Endothelial cell of umbilical vein (primary cell): Measurements from ENCODE around the gene RMRP. TPM values are rescaled to one million over a fixed set of nuclear protein-coding genes. Genes with fewer than 3 reads are reported as not detected.

ENCODE experiments used
- BruUV-seq: library from RNA; stranded (reverse); fragments of 400-500 nt; replicated peaks from 2 replicates; lab custom pipeline; 2021; lab: Mats Ljungman, UMichigan
- CTCF ChIA-PET: fragments of 300-600, 350-600 bp; sonication (Branson Sonifier 250); formaldehyde crosslinking; loops from one replicate; lab custom pipeline; 2021; ENCODE audit warnings: antibody characterized with exemption, inconsistent platforms; lab: Charles Lee
- POLR2A ChIA-PET: fragments of 300-600, 350-600 bp; sonication (Branson Sonifier 250); formaldehyde crosslinking; loops from one replicate; lab custom pipeline; 2021; ENCODE audit warnings: antibody characterized with exemption, inconsistent platforms; lab: Charles Lee
- DNase-seq: peaks from one replicate; pipeline ENCODE4 v3.0.0-alpha.2; 2011; ENCODE audit warnings: low read depth, low spot score
- FAIRE-seq: peaks from 2 replicates; lab custom pipeline; 2011; peaks lifted over from hg19 to GRCh38; lab: Jason Lieb, UNC
- H2AFZ ChIP-seq: 2 replicates; pipeline ENCODE4 v1.6.0; 2012; ENCODE audit warnings: low read depth, low read length, control low read depth, inconsistent platforms
- H3K27ac ChIP-seq: 2 replicates; pipeline ENCODE4 v1.5.1; 2011; ENCODE audit warnings: low read depth, mild to moderate bottlenecking, control low read depth, low read length, moderate library complexity; ENCODE audit not compliant: insufficient read depth
- H3K27me3 ChIP-seq, 2 experiments: 2 replicates each; pipeline versions ENCODE4 v1.6.0 to v1.6.1; 2011; ENCODE audit warnings: low read length in 2 of 2, mixed read lengths in 1 of 2; ENCODE audit not compliant: control insufficient read depth in 2 of 2, insufficient read depth in 2 of 2
- H3K36me3 ChIP-seq, 2 experiments: 2 replicates in 1 of 2; 3 replicates in 1 of 2; pipeline ENCODE4 v1.5.1; 2011; ENCODE audit warnings: low read length in 2 of 2, mild to moderate bottlenecking in 1 of 2, moderate library complexity in 1 of 2; ENCODE audit not compliant: control insufficient read depth in 2 of 2, insufficient read depth in 2 of 2; ENCODE audit errors: extremely low read depth in 1 of 2
- H3K4me1 ChIP-seq: 3 replicates; pipeline ENCODE4 v1.5.1; 2011; ENCODE audit warnings: mild to moderate bottlenecking, low read length; ENCODE audit not compliant: control insufficient read depth, insufficient read depth; ENCODE audit errors: extremely low read depth
- H3K4me2 ChIP-seq: 2 replicates; pipeline ENCODE4 v1.6.1; 2011; ENCODE audit warnings: low read length, control low read depth, mixed read lengths; ENCODE audit not compliant: insufficient read depth
- H3K4me3 ChIP-seq, 3 experiments: fragments of 200-600 bp in 1 of 3; sonication (generic), shearing (Covaris generic) in 1 of 3; replicated peaks in 1 of 3; 2 replicates each; pipeline ENCODE4 v1.5.1; 2011 to 2016; ENCODE audit warnings: control low read depth in 3 of 3, low read length in 3 of 3, mild to moderate bottlenecking in 2 of 3, inconsistent platforms in 1 of 3, low read depth in 1 of 3, moderate library complexity in 1 of 3; ENCODE audit not compliant: insufficient read depth in 1 of 3
- H3K79me2 ChIP-seq: 2 replicates; pipeline ENCODE4 v1.6.0; 2012; ENCODE audit warnings: low read length, inconsistent platforms; ENCODE audit not compliant: control insufficient read depth, insufficient read depth
- H3K9ac ChIP-seq: replicated peaks from 2 replicates; pipeline ENCODE3; 2011; ENCODE audit warnings: low read length, control low read depth; ENCODE audit not compliant: insufficient read depth; ENCODE audit errors: extremely low read depth
- H3K9me1 ChIP-seq: replicated peaks from 3 replicates; pipeline ENCODE4 v1.6.0; 2011; ENCODE audit warnings: mild to moderate bottlenecking, low read length; ENCODE audit not compliant: control insufficient read depth, insufficient read depth; ENCODE audit errors: extremely low read depth
- H3K9me3 ChIP-seq: replicated peaks from 2 replicates; pipeline ENCODE4 v1.5.1; 2012; ENCODE audit warnings: low read length, inconsistent platforms; ENCODE audit not compliant: control insufficient read depth, insufficient read depth
- H4K20me1 ChIP-seq: replicated peaks from 2 replicates; pipeline ENCODE3; 2011; ENCODE audit warnings: mild to moderate bottlenecking, low read length; ENCODE audit not compliant: control insufficient read depth, insufficient read depth; ENCODE audit errors: extremely low read depth
- CTCF ChIP-seq, 2 donors: IDR thresholded peaks; 1 replicate in 1 of 2; 2 replicates in 1 of 2; pipeline ENCODE4 v1.5.1; 2011; ENCODE audit warnings: low read length in 2 of 2, mild to moderate bottlenecking in 2 of 2, moderate library complexity in 2 of 2, control low read depth in 1 of 2, inconsistent platforms in 1 of 2, low read depth in 1 of 2; ENCODE audit not compliant: insufficient read depth in 1 of 2; ENCODE audit errors: extremely low read depth in 1 of 2
- EZH2 ChIP-seq: IDR thresholded peaks from 2 replicates; pipeline ENCODE4 v1.6.1; 2012; ENCODE audit warnings: borderline replicate concordance, low read depth, mild to moderate bottlenecking, moderate library complexity, low read length, inconsistent platforms; ENCODE audit not compliant: severe bottlenecking
- FOS ChIP-seq: IDR thresholded peaks from 2 replicates; pipeline ENCODE4 v1.6.1; 2011; ENCODE audit warnings: mild to moderate bottlenecking, low read length, moderate library complexity, borderline replicate concordance; ENCODE audit not compliant: insufficient read depth
- GATA2 ChIP-seq: IDR thresholded peaks from 2 replicates; pipeline ENCODE4 v1.7.0; 2011; ENCODE audit warnings: low read depth, mild to moderate bottlenecking, moderate library complexity, mixed read lengths, low read length; ENCODE audit not compliant: insufficient read length, insufficient read depth
- JUN ChIP-seq: IDR thresholded peaks from 2 replicates; pipeline ENCODE4 v1.6.1; 2011; ENCODE audit warnings: borderline replicate concordance, low read depth; ENCODE audit not compliant: insufficient read length, insufficient read depth
- MAX ChIP-seq: IDR thresholded peaks from 2 replicates; pipeline ENCODE4 v1.6.1; 2011; ENCODE audit not compliant: insufficient read depth, insufficient read length
- MYC ChIP-seq: IDR thresholded peaks from one replicate; pipeline ENCODE4 v1.6.1; 2011; ENCODE audit warnings: mild to moderate bottlenecking, low read depth, low read length
- POLR2A ChIP-seq: IDR thresholded peaks from 2 replicates; pipeline ENCODE4 v1.6.1; 2012; ENCODE audit warnings: low read depth, mild to moderate bottlenecking, control low read depth, low read length
- dilution Hi-C: fragments of 300-500 bp; cut with MboI; formaldehyde crosslinking; loops from one replicate; pipeline ENCODE4 v1.15.0; 2019; ENCODE audit warnings: low sequenced_read_pairs; ENCODE audit not compliant: extremely low pct_ligation_motif_present
- intact Hi-C: fragments of 100-400 bp; cut with micrococcal nuclease; formaldehyde crosslinking; loops from one replicate; pipeline ENCODE4 v1.10.0; 2022
- polyA plus RNA-seq, 4 experiments: library from polyadenylated mRNA; depleted of rRNA in 3 of 4; stranded (reverse) in 3 of 4; unstranded in 1 of 4; fragments of >200 nt; gene quantifications; 2 replicates each; pipeline versions ENCODE4 v1.2.1 to v1.2.3, GENCODE V29; 2011 to 2012; ENCODE audit warnings: missing spikeins in 1 of 4
- total RNA-seq: library from RNA; stranded (reverse); gene quantifications from 2 replicates; pipeline ENCODE4 v1.2.3, GENCODE V29; 2021

Gene RMRP
- total and polyA plus RNA-seq, 2 donors (not counting 3 experiments of a cell fraction or from before 2014, with no cell fraction given) = 19,118 TPM; not detected in 1

GRCh38 chr9:35686222-35687203 lies 28.7 kb upstream of the RMRP start:
- no peak overlapping the region for H3K4me2 ChIP-seq
- H3K79me2 ChIP-seq = peaks cover 36% of the 10 kb centered on the region
- H3K4me1 ChIP-seq = peaks cover 28% of the 10 kb centered on the region
- intact Hi-C loops (no loop called here), dilution Hi-C loops (no loop called here)
- H3K9me1 ChIP-seq = no peaks in the 10 kb centered on the region
- BruUV-seq = no TSS peak
- H3K36me3 ChIP-seq = peaks cover 8 to 26% of the 10 kb centered on the region in 2 experiments
- H4K20me1 ChIP-seq = no peaks in the 10 kb centered on the region
- DNase-seq (no peak), FAIRE-seq (peak; percentile 33)
- H3K9ac ChIP-seq = no peak overlapping the region
- no peak overlapping the region for H3K4me3 ChIP-seq
- H3K27me3 ChIP-seq = no peaks in the 10 kb centered on the region
- TF ChIP-seq MYC (no peak), FOS (no peak), POLR2A (no peak), EZH2 (no peak), MAX (no peak), GATA2 (no peak), JUN (no peak), CTCF (IDR thresholded peaks at IDR 0.05; ENCODE audit: extremely low read depth in 1 of 2, insufficient read depth in 1 of 2, low read depth in 1 of 2, low read length in 2 of 2) (no peak)
- H3K27ac ChIP-seq = no peak overlapping the region
- no peak overlapping the region for H2AFZ ChIP-seq
- CTCF ChIA-PET = interaction anchor here (1.1 to 13.5 kb wide), 3 partner anchors 8 to 25 kb away, joined by 3 to 227 read pairs (median 26); partner anchors contain the start of genes ARHGEF39, CCDC107 and RMRP
- POLR2A ChIA-PET = no interaction called here
- H3K9me3 ChIP-seq = no peaks in the 10 kb centered on the region
